GM23248 (cell line): ENCODE data around the gene SPAG6.

Source experiments
- EZH2 ChIP-seq: fragments of 200-600 bp; sonication (generic); IDR thresholded peaks from 2 replicates; pipeline ENCODE4 v1.6.1; 2018; ENCODE audit warnings: antibody characterized with exemption, mild to moderate bottlenecking; ENCODE audit not compliant: insufficient read depth, poor library complexity, severe bottlenecking
- EZH2phosphoT487 ChIP-seq: fragments of 200-600 bp; sonication (generic); IDR thresholded peaks from 2 replicates; pipeline ENCODE4 v1.6.1; 2018; ENCODE audit warnings: antibody characterized with exemption, moderate library complexity, mild to moderate bottlenecking, low read depth; ENCODE audit not compliant: insufficient read depth

GRCh38 chr10:22322641-22323160, 22.6 kb upstream of the SPAG6 start:
- TF ChIP-seq EZH2phosphoT487 (no peak), EZH2 (no peak)
